GM18861 (cell line): ENCODE data around the gene ZFYVE9.
"Not testable (repeated sequence)": the region's sequence is repeated elsewhere in the genome, so short reads cannot be mapped to it uniquely, and the experiment has no call there.

Experiments
- ATAC-seq: cut with Tn5 transposase; IDR thresholded peaks from one replicate; pipeline ENCODE4 v1.9.1; 2021; ENCODE audit not compliant: unreplicated experiment

Gene ZFYVE9

GRCh38 chr1:52365071-52365745, 223.3 kb downstream of the ZFYVE9 start:
- ATAC-seq: no peak

DNA sequence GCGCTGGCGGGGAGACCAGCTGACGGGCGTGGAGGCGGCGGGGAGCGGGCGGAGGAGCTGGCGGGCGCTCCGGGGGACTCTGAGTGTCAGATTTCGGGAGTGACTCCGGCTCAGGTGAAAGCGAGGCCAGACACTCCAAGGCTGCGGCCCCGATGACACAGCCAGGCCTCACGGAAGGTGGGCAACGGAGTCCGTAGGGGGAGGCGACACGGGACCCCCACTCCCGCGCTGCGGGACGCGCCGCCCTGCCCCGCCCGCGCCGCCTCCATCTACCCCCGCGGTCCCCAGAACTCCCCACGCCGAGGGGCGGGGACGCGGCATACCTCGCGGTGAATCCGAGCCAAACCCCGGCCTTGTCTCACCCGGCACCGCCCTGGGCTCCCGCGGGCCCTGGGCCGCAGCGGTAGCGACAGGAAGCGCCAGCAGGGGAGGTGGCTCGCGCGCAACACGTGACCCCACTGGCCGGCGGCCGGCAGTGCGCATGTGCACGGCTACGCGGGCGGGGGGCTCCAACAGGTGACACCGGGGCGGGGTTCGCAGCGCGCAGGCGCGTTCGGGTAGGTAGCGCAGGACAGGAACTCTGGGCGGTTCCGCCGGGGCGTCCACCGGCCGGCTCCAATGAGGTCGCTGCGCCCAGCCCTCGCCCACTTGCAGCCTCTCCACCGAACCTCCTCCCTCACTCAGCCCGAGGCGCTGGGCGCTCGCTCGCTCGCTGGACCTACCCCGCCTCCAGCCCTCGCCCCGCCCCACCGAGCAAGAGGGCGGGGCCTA, 224.0 kb downstream of the ZFYVE9 start, which contains the start of gene CC2D1B:
Gene CC2D1B (minus strand): TSS at position 460 of the 771 bp plus-strand sequence. CDS start 1,585 bp downstream, outside the sequence.
- peak; percentile 85 for ATAC-seq

GRCh38 chr1:52366517-52366827, 224.6 kb downstream of the ZFYVE9 start:
- ATAC-seq: no peak

GRCh38 chr1:52367272-52367671, 225.4 kb downstream of the ZFYVE9 start:
- no peak for ATAC-seq

- no peak for ATAC-seq
Measured at GRCh38 chr1:52368383-52369172, 226.7 kb downstream of the ZFYVE9 start.

DNA sequence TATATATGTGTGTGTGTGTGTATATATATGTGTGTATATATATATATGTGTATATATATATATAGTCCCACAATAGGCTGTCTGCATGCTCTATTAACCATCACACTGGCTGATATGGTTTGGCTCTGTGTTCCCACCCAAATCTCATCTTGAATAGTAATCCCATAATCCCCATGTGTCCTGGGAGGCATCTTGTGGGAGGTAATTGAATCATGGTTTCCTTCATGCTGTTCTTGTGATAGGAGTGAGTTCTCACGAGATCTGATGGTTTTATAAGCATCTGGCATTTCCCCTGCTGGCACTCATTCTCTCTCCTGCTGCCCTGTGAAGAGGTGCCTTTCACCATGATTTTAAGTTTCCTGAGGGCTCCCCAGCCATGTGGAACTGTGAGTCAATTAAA, 228.0 kb downstream of the ZFYVE9 start:
- not testable (repeated sequence) for ATAC-seq

DNA sequence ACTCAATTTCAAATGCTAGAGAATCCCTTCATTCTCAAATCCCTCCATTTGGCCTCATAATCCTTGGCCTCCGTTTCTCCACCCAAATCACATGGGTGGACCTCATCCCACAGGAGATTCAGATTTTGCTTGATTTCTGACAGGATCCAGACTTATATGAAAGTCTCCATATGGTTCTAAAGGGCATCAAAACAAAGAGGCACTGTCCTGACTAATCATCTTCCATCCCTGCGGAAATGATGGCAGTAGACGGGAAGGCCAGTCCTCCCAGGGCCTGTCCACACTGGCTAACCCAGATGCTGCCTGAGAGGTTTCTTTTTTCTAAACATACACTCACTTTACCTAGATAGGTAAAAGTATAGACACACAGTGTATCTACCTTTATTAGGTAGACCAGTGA, 243.5 kb downstream of the ZFYVE9 start:
- no peak for ATAC-seq

DNA sequence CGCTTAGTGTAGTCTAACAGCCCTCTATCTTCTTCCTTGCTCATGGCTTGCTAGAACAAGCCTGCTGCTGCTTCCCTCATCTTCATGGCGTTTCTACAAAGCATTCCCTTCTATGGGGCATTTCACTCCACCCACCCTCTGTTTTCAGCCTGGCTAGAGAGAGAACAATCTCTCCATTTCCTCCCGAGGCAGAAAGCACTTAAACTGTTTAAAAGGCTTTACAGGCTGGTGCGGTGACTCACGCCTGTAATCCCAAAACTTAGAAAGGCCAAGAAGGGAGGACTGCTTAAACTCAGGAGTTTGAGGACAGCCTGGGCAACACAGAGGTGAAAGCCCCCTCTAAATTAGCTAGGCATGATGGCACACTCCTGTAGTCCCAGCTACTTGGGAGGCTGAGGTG, 244.6 kb downstream of the ZFYVE9 start:
- no peak for ATAC-seq

DNA sequence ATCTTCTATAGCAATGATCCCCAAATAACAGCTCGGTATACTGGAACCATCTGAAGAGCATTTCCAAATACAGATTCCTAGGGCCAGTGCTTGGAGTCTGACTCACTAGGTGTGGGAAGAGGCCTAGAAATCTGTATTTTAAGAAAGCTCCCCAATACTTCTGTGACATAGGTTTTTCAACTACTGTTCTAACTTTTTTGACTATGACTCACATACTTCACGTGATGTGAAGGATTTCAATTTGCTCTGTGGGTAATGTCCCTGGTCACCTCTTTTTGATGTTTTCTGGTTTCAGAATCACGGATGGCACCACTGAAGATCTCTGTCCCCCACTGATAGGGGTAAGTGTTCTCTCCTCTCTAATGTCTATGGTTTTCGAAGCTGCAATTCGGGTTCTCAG, 251.3 kb downstream of the ZFYVE9 start:
- no peak for ATAC-seq
